Left colon (tissue), 2 donors: ENCODE measurements around the gene RCBTB2. TPM values are rescaled to one million over a fixed set of nuclear protein-coding genes. Genes with fewer than 3 reads are reported as not detected.
"Not testable (repeated sequence)": the region's sequence is repeated elsewhere in the genome, so short reads cannot be mapped to it uniquely, and the experiment has no call there.

Source experiments
- ATAC-seq: fragments of 200-7000 bp; cut with Tn5 transposase; one replicate; pipeline ENCODE4 v1.9.1; 2020; ENCODE audit warnings: mild to moderate bottlenecking, moderate library complexity
- DNase-seq, 2 donors: peaks; one replicate each; pipeline ENCODE4 v3.0.0-alpha.2; 2020
- intact Hi-C, 2 donors: fragments of 100-400 bp; cut with DNase I in 1 of 2; cut with micrococcal nuclease in 1 of 2; formaldehyde crosslinking; loops; one replicate each; pipeline versions ENCODE4 v1.11.2 to v1.14.0; 2022; cut with DNase I, micrococcal nuclease
- long read RNA-seq: library from polyadenylated mRNA; unstranded; transcript quantifications from one replicate; pipeline ENCODE4 v2.0.0, GENCODE V29; 2021
- total RNA-seq, 2 donors: library from RNA; stranded (reverse); fragmentation: NEBNext Ultra II Directional; extraction: Animal tissue kit (Norgen Biotek cat#: 25700); gene quantifications; one replicate each; pipeline ENCODE4 v1.2.1, GENCODE V29; 2021
- donor health status: DM: no; HTN: no; CAD: no.
- donor health status: DM: yes; HTN: yes; CAD: no.

RCBTB2 gene
- 1 to 10 TPM; 4.6 to 6.7 TPM for total RNA-seq
- long read RNA-seq, partial matches to known transcripts = 1 of 8 reads
- long read RNA-seq, other reads (novel, unspliced or antisense) = 2 of 8 reads

DNA sequence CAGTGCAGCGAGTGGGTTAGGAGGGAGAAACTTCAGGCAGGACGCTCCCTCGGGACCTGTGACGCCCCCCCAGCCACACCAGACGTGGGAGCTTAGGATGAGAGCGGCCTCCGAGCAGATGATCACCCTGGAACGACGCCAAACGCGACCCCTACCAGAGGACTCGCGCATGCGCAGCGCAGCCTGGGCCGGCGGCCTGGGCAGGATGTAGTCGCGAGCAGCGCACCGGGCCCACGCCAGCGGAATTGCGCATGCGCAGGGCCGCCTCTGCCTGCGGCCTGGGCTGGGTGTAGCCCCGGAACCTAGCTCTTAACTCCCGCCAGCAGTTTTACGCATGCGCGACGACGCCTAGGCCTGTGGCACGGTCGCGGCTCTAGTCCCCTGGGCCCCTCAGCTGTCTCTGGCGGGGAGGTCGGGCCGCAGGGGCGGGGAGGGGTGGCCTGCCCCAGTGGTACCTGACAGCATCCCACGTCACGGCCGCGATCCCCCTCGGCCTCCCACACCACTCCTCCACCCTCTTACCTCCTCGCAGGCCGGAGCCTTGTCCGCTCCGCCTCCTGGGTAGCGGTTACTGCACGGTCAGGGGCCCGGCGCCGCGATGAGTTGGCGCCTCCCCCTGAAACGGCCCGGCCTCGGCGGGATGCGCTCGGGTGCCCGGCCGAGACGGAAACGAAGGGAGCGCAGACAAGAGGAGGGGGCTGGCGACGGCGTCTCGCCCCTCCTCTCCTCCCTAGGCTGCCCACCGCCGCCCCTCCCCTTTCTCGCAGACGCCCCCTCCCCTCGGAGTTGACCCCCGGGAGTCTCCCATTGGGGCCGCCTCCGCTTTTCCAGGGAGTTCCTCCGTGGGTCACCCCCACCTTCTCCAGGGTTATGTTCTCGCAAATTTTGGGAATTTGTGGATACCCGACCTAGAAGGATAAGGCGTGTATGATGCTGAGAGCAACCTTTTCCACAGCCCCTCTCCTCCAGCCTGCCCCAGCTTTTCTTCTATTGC lies at the start of gene RCBTB2:
Gene RCBTB2, minus strand, starts transcription at position 575 of the 994 bp plus-strand sequence. CDS start 11,141 bp downstream, outside the sequence.
- DNase-seq = peak; percentile 98 to 99
- peak; percentile 96 for ATAC-seq
- intact Hi-C loops = no loop called here

DNA sequence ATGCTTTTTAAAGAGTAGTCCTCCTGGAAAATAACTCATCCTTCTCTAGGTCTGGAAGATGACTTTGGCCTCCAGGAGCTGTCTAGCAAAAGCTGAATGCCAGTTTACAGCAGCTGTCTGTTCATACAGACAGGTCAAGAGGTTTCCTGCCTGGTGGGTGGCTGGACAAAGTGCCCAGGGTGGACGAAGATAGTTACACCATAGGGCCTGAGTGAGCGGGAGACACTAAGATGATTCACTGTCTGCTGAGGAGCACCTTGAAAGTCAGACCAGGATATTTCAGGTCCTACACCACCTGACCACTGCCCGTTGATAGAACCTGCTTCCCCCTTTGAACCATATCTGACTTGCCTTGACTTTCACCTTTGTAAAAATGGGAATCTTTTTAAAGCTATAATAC lies 49.2 kb upstream of the RCBTB2 start:
- ATAC-seq (no peak), DNase-seq (no peak)
- intact Hi-C loops = loop anchor here in 1 of 2 donors (5.0 kb wide), 1 partner anchor 250 kb away; no protein-coding TSS in a partner anchor

DNA sequence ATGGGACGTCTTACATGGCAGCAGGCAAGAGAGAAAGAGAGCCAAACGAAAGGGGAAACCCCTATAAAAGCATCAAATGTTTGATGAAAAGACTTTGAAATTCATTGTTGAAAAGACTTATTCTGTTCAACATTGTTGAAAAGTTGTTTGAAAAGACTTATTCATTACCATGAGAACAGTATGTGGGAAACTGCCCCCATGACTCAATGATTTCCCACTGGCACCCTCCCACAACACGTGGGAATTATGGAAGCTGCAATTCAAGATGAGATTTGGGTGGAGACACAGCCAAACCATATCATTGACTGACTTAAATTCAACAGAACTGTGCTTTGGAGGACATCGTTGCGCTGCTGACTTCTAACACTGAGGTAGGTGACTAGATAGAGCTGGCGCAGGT lies 48.0 kb upstream of the RCBTB2 start:
- no peak for ATAC-seq
- intact Hi-C loops = loop anchor here in 1 of 2 donors (5.0 kb wide), 1 partner anchor 249 kb away; no protein-coding TSS in a partner anchor
- DNase-seq = no peak

DNA sequence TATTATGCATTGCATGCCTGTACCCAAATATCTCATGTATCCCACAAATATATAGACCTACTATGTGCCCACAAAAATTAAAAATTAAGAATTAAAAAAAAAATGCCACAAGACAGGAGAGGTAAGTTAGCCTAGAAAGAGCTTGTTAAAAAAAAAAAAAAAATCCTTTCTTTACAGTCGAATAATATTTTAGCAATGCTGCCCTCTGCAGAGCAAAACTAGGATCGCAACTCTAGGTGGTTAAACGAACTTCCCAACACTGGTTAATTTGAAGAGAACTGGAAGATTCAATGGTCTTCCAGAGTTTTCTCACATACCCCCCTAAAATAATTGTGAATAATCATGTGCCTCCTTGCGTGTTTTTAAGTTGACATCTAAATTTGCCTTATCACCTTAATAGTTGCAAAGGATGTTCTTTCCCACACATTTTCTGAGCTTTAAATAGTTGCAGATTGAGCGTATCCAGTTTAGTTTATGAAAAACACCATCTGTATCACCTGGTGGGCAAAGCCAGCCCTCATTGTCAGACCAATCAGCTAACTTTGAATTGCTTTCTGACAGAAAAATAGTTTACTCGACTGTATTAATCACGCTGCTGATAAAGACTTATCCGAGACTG lies 47.4 kb upstream of the RCBTB2 start:
- intact Hi-C loops = loop anchor here in 1 of 2 donors (5.0 kb wide), 1 partner anchor 248 kb away; no protein-coding TSS in a partner anchor
- ATAC-seq = peak; percentile 65

DNA sequence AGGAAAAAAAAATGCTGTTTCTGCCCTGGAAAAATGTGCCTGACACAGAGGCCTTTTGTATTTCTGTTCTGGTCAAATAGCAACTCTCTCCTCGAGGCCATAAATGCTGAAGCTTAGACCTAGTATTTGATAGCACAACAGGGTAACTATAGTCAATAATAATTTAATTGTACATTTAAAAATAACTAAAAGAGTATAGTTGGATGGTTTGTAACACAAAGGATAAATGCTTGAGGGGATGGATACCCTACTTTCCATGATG lies 47.0 kb upstream of the RCBTB2 start:
- intact Hi-C loops = loop anchor here in 1 of 2 donors (5.0 kb wide), 1 partner anchor 248 kb away; no protein-coding TSS in a partner anchor
- ATAC-seq, DNase-seq: not testable (repeated sequence)

More for the DNA sequence above, 47.4 kb upstream of the RCBTB2 start:
- peak; percentile 53 to 88 for DNase-seq

DNA sequence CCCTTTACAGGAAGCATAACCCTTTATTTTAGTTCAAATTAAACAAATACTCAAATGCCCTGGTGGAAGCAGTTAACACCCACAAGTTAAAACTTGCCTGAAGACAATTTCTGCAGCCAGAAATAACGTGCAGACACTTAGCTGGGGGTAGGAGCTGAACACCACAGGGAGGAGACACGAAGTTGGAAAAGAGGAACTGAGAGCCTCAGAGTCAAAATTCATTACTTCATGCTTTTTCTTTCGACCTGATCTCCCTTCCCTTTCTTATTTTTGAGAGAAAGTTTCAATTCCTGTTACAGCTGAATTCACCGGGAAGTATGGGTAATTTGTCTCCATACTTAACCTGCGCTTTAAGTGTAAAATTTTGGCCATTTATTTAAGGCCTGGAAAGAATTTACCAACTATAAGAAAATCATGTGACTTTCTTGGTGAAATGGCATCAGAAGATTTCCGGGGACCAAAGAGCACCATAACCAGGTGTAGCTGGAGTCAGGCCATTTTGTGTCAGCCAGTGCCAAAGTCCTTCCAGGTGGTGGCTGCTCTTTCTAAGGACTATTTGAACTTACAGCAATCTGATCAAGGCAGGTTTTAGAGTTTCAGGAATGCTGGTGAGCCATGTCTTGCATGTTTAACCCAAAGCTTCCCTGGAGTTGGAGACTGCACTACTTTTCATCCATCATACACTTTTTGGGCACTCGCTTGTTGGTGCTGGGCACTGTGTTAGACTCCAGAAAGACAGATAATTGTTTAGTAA lies 46.5 kb upstream of the RCBTB2 start:
- ATAC-seq = peak; percentile 79
- intact Hi-C loops = no loop called here
- DNase-seq = peak; percentile 40 to 54

DNA sequence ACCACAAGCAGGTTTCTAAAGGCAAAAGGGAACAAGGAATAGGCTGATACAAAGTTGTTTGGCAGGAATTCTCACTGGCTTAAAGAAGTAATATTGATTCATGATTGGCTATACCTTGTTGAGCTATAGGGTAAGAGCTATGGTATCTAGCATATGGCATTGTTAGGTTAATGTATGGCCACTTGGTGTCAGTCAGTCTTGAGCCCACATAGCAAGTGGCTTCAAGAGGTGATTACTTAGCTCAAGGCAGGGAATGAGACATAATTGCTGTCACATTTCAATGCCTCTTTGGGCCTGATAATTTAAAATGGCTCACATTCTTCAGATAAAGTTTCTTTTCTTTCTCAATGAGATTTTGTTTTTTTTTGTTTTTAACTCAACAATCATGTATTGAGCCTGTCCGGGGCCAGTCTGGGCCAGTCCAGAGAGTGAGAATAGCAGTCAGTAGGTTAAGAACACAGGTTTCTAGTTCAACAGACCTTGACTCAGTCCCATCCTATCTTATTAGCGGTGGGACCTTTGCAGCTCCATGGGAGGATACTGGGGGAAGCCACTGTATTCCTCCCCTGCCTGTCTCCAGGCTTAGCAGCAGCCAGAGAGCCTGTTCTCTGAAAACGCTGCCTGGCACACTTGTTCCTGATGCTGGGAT lies 45.8 kb upstream of the RCBTB2 start:
- ATAC-seq = no peak

DNA sequence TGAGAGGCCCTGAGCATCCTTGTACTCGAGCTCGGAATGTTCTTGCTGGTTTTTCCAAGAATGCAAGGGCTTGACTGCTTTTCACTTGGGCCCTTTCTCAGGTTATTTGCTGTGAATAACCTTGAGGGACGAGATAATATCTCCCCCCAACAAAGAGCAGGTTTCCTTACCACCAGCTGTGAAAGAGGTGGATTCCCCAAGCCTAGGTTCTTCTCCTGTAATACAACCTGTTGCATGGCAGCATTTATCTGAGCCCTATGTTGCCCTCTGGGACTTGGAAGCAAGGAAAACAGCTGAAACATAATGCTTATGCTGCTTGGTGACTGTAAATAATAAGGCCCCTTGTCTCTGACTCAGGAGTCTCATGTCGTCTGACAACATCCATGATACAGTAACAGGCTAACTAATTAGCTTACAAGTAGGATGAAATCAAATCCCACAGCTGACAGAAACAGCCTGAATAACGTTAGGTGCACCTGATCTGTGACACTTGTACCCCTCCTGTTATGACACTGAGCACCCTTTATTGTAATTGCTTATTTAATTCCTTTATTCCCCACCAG lies 43.6 kb upstream of the RCBTB2 start:
- intact Hi-C loops = no loop called here
- DNase-seq (no peak), ATAC-seq (no peak)

More for the DNA sequence above, 45.8 kb upstream of the RCBTB2 start:
- intact Hi-C loops = no loop called here
- DNase-seq = no peak

DNA sequence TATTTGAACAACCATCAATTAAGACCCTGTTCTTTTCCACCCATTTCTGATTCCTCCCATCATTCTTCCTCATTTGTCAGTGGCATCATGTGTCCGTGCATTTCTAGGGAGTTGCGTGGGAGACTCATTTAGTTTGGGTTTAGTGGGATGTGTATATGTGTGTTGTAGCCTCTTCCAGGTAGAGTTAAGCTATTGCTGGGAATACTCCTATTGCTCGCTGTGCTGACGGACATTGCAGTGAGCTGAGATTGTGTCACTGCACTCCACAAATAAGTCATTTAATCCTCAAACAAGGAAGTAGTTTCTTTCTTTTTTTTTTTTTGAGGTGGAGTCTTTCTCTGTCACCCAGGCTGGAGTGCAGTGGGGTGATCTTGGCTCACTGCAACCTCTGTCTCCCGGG lies 42.2 kb upstream of the RCBTB2 start:
- intact Hi-C loops = no loop called here
- ATAC-seq = peak; percentile 75

DNA sequence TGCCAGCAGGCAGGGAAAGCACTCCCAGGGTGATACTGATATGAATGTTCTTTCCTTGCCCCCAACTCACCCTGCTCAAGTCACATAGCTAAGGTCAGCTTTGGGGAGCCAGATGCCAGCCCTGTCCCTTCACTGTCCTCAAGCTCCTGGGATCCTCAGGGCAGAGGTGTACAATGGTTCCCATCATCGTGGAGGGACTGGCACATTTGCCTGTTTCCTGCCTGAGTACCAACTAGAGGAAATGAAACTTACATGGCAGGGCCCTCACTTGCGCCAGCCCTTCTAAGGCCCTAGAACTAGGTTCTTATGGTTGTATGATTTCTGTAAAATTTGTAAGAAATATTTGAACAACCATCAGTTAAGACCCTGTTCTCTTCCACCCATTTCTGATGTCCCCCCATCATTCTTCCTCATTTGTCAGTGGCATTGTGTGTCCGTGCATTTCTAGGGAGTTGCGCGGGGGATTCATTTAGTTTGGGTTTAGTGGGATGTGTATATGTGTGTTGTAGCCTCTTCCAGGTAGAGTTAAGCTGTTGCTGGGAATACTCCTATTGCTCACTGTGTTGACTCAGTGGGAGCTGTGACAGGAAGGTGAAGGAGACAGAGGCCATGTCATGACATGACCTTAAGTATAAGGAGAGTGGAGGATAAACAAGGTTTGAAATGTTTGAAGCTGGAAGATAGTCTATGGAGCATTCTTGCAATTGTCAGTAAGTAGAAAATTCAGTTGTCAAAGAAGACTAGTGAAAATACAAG lies 41.3 kb upstream of the RCBTB2 start:
- intact Hi-C loops = no loop called here
- no peak for ATAC-seq

More for the DNA sequence above, 42.2 kb upstream of the RCBTB2 start:
- no peak for DNase-seq

DNA sequence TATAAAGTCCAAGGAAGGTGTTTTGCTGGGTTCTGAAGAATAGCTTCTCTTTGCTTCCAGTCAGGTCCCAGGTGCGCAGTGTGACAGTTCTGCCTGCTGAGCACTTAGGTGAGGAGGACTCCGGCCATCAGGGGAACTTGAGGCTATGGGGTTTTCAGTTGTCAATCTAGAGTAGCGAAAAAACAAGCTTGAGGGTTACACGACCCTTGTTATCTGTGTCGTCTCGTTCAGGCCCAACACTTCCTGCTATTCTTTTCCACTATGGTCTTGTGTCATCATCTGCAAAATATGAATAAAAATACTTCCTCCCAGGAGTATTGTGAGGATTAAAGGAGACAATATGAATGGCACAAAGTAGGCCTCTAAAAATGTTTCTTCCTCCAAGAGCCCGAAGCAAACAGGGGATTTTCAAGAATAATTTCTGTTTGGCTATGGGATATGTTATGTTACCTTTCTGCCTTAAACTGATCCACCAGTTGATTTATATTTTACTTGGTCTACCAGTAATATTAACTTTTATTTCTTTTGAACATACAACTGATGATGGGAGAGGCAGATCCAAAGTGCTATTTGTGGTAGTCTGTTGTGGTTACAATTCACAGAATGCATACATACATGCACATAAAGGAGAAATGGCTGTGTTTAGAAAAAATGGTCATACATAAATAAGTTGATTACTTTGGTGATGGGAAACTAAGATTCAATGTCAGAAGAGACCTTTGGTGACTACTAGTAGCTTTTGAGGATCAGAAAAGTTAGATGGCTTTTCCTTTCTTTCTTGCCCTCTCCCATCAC lies 40.5 kb upstream of the RCBTB2 start:
- no peak for ATAC-seq
- no peak for DNase-seq
- intact Hi-C loops = no loop called here

More for the DNA sequence above, 41.3 kb upstream of the RCBTB2 start:
- DNase-seq = no peak

DNA sequence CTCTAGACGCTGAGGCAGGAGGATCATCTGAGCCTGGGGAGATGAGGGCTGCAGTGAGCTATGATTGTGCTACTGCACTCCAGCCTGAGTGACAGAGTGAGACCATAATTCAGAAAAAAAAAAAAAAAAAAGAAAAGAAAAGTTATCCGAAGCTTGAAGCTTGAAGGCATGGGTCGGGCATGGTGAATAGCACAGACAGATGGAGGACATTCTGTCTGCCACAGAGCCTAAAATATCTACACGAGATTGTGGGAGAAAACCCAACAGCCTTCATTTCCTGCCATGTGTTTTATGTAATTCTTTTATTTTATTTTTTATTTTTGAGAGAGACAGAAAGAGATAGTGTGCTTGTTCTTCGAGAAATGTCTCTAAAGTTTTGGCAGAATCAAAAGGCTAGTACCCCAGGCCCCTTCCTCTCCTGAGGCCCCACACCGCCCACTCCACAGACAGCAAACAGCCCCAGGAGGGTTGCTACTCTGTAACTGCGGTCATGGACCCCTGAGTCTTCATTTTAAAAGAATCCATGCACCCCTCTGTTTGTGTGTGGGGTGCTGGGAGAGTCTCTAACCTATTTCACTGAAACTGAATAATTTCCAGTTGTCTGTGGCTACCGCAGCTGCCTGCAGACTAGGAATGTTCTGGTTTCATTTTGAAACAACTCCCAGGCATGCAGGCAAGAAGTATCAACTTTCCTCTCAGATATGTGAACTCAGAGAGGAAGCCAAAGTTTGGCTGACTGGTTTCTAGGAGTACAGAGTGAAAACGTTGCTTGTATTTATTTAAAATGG lies 38.4 kb upstream of the RCBTB2 start:
- intact Hi-C loops = no loop called here
- no peak for ATAC-seq
- no peak for DNase-seq

DNA sequence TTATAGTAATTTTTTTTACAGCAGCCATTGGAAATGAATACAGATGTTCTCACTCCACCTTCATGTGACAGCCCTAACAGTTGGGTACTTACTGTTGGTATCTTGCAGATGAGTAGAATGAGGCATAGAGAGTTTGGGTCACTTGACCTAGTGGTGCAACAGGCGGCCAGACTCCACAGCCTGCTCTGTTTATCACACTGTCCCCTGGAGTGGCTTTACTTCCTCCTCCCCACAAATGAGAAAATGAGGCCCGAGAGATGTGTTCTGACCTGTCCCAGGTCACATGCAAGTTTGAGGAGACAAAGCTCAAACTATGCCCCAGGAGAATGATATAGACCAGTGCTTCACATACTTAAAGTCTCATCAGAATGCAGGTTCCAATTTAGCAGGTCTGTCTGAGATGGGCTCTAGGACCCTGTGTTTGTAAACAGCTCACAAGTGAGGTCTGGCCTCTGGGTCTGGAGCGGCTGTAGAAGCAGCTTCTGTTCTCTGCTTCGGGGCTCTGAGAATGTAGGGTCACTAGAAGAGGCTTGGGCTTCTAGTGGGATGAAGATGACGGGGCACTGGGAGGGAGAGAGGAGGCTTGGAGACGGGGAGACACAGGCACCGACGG lies 37.4 kb upstream of the RCBTB2 start:
- no peak for ATAC-seq
- DNase-seq = no peak

DNA sequence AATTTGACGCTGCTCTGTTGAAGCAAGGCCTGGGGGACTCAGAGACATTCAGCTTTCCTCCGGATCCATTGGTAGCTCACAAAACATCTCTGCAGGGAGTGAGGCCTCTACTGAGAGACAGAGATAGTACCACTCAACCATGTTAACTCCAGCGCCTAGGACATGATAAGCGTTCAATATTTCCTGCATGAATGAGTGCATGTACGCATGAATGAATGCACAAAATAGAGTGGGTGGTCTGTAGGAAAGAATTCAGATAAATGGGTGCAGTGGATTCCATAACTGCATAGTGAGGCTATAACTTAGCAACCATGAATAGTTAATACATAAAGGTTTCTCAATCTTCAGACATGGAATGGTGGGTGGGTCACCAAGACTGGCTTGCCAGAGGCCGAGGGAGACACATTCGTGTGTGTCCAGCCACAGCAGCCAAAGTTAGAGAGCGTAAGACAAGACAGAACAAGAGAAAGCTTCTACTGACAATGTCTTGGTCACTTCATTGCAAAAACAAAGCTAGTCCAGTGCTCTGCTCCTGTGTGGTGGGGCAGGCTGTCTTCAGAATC lies 36.3 kb upstream of the RCBTB2 start:
- intact Hi-C loops = loop anchor here in 1 of 2 donors (10.0 kb wide), 1 partner anchor 164 kb away; no protein-coding TSS in a partner anchor
- DNase-seq = no peak
- no peak for ATAC-seq

More for the DNA sequence above, 37.4 kb upstream of the RCBTB2 start:
- intact Hi-C loops = no loop called here
